NCI-H1092 treated with DMSO at 0.1 percent for 48 hours (cell line): ENCODE data around the gene PPP3CA.

Source experiments
- DNase-seq: peaks from one replicate; lab custom pipeline; 2025; lab: John Stamatoyannopoulos, UW

Gene PPP3CA

GRCh38 chr4:101347267-101347556, at the start of gene PPP3CA:
Gene PPP3CA (minus strand): TSS chr4:101347526.
- DNase-seq, result no peak

GRCh38 chr4:101393256-101393655, 45.9 kb upstream of the PPP3CA start:
- no peak for DNase-seq

- DNase-seq, result no peak
Measured at GRCh38 chr4:101370663-101371210, 23.4 kb upstream of the PPP3CA start.

DNA sequence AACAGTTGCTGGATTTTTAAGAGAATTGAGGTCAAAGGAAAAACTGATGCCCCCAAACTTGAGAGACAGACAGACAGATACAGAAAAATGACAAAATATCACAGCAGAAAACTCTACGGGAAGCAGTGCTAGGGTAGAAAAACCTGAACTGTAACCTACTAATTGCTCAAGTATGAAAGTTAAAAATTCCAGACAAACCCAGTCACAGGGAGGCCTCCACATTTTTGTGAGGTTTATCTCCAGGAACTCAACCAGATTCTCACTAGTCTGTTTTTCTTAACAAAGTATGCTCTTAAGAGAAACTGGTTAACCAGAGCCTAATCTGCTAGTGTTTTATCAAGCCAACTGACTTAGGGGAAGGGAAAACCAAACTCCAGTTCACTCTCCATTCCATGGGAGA, 19.9 kb upstream of the PPP3CA start:
- no peak for DNase-seq

DNA sequence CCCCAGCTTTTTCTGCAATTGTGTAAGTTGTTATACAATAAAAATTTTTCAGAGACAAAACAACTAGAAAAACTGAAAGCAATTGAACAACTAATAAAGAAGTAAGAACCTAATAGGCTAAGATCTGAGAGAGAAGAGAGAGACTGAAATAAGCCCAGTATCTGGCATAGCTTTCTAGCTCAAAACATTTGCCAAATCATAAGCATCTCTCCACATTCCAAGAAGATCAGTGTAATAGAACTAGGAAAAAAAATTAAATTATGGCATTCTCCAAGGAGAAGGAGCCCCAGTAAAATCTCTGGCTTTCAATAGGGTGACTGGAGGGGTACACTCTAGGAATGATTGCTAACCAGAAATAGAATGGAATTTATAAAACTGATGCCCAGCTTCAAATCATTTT, 19.0 kb upstream of the PPP3CA start:
- no peak for DNase-seq

DNA sequence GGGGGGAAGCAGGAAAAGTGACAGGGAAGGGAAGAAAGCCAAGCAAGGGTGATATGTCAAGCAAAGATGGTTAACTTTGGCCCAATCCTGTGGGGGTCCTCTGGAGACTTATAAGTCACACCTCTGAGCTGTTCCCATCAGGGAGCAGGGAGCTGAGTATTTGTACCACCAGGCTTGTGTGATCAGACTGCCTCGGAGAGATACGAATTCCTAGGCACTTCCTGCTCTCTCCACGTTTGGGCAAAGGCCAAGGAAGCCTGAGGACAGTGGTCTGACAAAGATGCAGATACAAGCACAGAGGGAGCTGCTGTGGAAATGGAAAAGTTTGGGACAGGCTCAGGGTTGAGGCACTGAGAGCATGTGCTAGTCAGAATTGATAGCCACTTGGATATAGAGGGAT, 10.4 kb upstream of the PPP3CA start:
- DNase-seq, result no peak

GRCh38 chr4:101356928-101357327, 9.6 kb upstream of the PPP3CA start:
- no peak for DNase-seq

GRCh38 chr4:101355767-101356702, 8.7 kb upstream of the PPP3CA start:
- no peak for DNase-seq

GRCh38 chr4:101355246-101355645, 7.9 kb upstream of the PPP3CA start:
- DNase-seq, result no peak

- DNase-seq, result no peak
Measured at GRCh38 chr4:101349801-101350064, 2.4 kb upstream of the PPP3CA start.

DNA sequence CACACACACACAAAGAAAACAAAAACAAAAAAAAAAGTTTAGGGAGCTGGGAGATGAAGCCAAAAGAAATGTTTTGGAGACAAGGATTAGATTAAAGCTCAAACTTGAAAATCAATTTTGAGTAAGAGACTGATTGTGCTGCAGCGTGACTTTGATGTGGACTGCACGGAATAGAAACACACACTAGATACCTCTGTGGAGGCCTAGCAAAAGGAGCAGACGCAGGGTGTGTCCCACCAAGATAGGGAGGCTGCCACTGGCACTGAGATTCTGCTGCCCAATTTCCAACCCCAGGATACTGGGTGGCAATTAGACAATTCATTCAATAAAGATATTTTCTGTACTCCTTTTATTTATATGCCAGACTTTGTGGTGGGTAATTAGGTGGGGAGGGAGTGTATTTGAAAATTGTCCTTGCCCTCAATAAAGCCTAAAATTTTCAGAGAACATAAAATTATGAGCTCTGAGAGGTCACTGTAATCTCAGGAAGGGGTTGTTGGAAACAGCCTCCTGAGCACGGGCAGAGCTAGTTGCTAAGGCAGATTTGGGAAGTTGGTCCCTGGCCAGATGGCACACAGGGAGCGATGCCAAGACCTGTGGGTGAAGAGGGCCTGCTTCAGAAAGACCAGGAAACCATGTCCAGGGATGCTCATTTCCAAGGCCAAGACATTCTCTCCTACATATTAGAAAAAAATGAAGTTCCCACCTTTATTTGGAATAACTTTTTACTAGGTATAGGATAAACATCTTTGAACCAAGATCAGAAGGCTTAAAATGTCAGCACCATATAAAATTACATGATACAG, 1.9 kb upstream of the PPP3CA start:
- peak; percentile 86 for DNase-seq

DNA sequence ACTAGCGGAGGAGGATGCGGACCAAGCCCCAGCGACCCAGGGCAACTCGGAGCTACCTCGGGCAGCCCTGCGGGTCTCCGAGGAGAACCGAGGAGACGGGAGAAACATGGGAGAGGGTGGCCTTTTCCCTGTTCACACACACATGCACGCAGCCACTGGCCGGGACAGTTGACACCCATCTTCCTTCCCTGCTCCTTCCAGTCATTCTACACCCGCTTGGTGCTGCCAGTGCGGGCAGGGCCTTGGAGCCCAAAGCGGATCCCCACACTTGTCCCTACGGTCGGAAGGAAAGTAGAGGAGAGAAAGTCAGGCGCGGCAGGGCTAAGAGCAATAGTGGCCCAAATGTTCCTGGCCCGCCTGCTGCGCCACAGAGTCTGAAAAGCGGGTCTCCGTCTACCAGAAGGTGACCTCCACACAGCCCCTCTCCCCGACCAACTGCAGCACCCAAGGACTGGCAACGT, 1.1 kb upstream of the PPP3CA start:
- peak; percentile 67 for DNase-seq

- peak; percentile 98 for DNase-seq
Measured at GRCh38 chr4:101347557-101348366, 436 bp upstream of the PPP3CA start.

DNA sequence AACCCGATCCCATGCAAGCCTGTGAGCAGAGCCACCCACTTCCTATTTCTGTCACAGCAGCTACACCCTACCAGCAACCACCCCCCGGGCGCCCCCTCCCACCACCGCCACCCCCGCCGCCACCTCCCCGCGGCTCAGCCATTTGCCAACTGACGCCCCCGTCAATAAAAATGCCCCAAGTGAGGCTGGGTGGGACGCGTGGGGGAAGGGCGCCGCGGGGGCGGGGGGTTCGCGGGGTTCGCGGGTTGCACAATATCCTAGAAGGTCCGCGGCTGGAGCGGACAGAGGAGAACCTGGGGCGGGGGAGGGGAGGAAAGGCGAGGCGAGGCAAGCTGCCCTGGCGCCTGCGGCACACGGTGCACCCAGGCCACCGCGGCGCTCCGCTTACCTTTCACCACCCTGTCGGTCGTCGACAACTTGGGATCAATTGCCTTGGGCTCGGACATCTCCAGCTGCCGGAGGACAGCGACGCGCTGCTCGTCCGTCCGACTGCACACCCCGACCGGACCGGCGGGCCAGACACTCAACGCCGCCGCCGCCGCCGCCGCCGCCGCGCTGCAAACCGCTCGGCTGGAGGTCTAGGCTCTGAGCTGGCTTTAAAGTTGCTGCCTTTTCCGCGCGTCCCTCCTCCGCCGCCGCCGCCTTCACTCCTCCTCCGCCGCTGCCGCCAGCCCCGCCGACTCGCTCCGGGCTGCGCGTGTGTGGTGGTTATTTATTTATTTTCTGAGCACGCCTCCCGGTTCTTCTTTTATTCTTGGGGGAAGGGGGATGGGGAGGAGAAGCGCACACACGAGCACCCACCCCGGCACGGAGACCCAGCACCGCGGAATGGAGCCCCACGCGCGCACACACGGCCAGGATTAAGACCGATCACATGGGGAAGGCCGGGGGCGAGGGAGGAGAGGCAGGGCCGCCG, 717 bp downstream of the PPP3CA start:
- DNase-seq, result peak; percentile 76

GRCh38 chr4:101345596-101346350, 1.6 kb downstream of the PPP3CA start:
- peak; percentile 49 for DNase-seq

- no peak for DNase-seq
Measured at GRCh38 chr4:101345271-101345595, 2.1 kb downstream of the PPP3CA start.

DNA sequence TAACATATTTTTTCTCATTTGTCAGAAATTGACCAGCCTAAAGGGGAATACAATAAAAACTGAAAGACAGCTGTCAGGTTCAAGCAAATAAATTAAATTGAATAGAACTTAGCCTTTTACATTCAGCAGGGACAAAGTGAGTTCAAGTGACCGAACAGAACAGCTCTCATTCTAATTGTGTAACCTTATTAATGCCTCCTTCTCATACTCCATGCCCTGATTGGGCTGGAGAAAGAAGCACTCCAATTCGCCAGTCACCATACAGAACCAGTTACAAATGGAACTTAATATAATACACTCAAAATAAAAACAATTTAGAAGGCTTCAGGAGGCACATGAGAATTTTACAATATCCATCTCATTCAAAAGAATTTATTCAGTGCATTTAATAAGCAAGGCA, 8.0 kb downstream of the PPP3CA start:
- DNase-seq, result no peak

- DNase-seq, result no peak
Measured at GRCh38 chr4:101337688-101338087, 9.6 kb downstream of the PPP3CA start.

- no peak for DNase-seq
Measured at GRCh38 chr4:101334963-101335572, 12.3 kb downstream of the PPP3CA start.

- no peak for DNase-seq
Measured at GRCh38 chr4:101332424-101332823, 14.9 kb downstream of the PPP3CA start.
